ENCODE data around the gene CBFA2T3.

Gene CBFA2T3

DNA sequence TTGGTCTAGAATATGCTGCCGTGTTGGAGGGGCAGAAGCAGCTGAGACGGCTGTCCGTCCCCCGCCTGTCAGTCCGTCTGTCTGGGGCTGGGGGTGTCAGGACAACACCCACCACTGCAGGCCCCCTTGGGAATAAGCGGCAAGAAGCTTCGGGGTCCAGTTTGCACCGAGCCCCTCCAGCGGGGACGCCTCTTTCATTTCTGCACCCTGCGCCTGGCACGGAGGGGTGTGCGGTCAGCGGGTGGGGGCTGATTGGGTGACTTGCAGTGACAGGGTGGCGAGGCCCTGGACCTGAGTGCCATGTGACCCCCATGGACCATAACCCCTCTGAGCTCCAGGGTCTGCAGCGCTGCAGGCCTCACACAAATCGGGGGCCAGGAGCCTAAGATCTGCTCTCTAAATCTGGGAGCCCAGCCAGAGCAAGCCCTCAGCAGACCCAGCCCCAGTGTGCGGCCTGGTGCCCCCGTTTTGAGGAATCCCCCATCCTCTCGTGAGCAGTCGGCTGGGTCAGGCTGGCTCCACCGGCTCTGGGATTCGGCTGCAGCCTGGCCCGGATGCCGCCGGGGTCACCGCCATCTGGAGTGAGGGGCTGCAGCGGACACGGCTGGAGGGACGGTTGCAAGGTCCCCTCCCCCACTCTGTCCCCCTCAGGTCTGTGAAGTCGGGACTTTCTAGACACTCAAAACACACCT is 8.3 kb downstream of the CBFA2T3 start:
- H3K36me3 Mint-ChIP-seq (ENCODE audit: low read depth) = no peaks in the 10 kb centered on the region
- DNase-seq = no peak
- peaks cover 26% of the 10 kb centered on the region for H3K4me1 Mint-ChIP-seq
- peaks cover 14% of the 10 kb centered on the region for H3K27me3 Mint-ChIP-seq (ENCODE audit: low read depth, poor library complexity)
- H3K9me3 Mint-ChIP-seq = no peaks in the 10 kb centered on the region
- no peak overlapping the region for H3K27ac Mint-ChIP-seq
- H3K4me3 Mint-ChIP-seq = no peak overlapping the region
- TF ChIP-seq, protein P1, sequence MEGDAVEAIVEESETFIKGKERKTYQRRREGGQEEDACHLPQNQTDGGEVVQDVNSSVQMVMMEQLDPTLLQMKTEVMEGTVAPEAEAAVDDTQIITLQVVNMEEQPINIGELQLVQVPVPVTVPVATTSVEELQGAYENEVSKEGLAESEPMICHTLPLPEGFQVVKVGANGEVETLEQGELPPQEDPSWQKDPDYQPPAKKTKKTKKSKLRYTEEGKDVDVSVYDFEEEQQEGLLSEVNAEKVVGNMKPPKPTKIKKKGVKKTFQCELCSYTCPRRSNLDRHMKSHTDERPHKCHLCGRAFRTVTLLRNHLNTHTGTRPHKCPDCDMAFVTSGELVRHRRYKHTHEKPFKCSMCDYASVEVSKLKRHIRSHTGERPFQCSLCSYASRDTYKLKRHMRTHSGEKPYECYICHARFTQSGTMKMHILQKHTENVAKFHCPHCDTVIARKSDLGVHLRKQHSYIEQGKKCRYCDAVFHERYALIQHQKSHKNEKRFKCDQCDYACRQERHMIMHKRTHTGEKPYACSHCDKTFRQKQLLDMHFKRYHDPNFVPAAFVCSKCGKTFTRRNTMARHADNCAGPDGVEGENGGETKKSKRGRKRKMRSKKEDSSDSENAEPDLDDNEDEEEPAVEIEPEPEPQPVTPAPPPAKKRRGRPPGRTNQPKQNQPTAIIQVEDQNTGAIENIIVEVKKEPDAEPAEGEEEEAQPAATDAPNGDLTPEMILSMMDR (IDR thresholded peaks at IDR 0.05) = no peak

DNA sequence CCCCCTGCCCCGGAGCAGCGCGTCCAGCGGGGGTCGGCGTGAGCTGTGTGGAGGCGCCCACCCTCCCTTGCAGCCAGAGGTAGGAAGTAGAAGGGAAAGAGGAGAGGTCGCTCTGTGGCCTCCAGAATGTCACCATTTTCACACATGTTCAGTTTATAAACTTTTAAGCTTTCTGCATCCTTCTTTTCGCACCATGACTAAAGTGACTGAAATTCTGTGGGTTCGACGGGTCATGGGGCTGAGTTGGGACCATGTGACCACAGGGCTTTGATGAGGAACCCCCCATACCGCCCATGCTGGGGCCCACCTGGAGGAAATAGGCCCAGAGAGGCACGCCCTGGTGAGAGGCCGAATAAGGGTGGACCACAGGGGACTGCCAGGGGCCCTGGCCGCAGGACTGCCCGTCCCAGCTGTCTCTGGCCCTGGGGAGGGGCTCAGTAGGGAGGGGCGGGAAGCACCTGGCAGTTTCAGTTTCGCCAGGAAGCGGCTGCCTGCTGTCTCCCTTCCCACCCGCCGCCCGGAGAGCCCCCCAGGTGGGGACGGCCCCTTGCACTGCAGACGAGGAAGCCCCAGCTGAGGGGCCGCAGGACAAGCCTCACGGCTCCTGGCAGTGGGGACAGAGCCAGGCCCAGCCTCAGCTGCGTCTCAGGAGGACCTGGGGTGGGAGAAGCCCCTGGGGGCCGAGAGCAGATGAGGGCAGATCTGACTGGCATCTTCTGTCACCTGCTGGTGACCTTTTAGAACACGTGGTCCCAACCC is 9.0 kb downstream of the CBFA2T3 start:
- no peak overlapping the region for H3K27ac Mint-ChIP-seq
- H3K36me3 Mint-ChIP-seq (ENCODE audit: low read depth) = no peaks in the 10 kb centered on the region
- H3K9me3 Mint-ChIP-seq = no peaks in the 10 kb centered on the region
- H3K27me3 Mint-ChIP-seq (ENCODE audit: low read depth, poor library complexity) = peaks cover 21% of the 10 kb centered on the region
- H3K4me1 Mint-ChIP-seq = peaks cover 21% of the 10 kb centered on the region
- DNase-seq = no peak
- TF ChIP-seq, protein P1 (IDR thresholded peaks at IDR 0.05) = no peak
- H3K4me3 Mint-ChIP-seq = no peak overlapping the region

DNA sequence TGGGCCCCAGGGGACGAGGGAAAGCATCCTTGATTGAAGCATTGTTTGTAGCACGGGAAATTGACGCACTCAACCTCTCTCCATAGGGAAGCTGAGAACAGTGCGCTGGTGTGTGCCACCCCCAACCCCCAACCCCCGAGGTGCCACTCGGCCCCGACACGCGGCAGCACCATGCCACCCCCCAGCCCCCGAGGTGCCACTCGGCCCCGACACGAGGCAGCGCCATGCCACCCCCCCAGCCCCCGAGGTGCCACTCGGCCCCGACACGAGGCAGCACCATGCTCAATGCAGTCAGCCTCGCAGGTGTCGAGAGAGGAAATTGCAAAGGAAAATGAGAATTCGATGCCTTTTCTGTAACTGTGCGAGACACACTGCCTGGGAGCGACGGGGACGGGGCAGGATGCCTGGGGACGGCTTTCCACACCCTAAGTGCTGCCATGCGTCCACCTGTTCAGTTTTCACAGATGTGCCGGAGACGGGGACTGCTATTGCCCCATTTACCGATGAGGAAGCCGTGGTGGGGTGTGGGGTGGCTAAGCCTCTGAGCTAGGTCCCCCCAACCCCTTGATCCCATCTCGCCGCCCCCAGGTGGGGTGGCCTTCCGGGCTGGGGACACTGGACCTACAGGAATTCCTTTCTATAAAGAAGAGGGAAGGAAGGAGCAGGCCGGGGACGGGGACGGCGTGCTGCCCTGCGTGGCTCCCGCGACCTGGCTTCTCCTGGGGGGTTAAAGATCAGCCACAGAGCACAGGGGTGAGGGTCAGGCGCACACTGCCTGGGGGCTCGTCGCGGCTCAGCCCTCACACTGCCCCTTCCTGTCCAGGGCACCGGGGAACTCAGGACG is 9.8 kb downstream of the CBFA2T3 start:
- DNase-seq = no peak
- Mint-ChIP-seq H3K27ac (no peak overlapping the region), H3K36me3 (ENCODE audit: low read depth) (no peaks in the 10 kb centered on the region), H3K27me3 (ENCODE audit: low read depth, poor library complexity) (peaks cover 25% of the 10 kb centered on the region), H3K9me3 (peaks cover 2% of the 10 kb centered on the region), H3K4me1 (peaks cover 13% of the 10 kb centered on the region), H3K4me3 (no peak overlapping the region)
- TF ChIP-seq, protein P1 (IDR thresholded peaks at IDR 0.05) = no peak

DNA sequence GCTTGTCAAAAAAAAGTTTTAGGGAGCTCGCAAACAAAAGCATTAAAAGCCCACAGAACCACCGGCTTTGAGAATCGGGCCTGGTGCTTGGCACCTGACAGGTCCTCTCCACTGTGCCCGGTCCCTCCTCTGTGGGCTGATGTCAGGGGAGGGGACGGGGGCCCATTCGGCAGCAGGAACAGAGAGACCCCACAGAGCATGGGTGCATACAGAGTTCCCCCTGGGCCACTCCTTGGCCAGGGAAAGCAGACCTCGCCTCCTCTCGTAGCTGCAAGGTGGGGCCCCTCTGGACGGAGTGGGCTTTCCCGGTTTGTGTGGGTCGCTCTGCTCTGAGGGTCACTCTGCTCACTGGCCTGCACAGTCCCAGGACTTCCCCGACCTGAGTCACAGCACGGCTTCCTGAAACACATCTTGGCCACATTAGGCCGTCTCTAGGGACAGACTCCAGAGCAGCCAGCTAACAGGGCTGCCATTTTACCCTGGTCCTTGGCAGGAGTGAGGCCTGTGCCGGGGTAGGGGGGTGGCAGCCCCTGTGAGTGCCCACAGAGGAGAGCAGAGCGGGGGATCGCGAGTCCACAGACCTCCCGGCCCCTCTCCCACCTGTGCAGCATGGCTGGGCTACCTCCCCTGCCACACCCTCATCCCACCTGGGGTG is 11.1 kb downstream of the CBFA2T3 start:
- TF ChIP-seq, protein P1 (IDR thresholded peaks at IDR 0.05) = no peak
- H3K27me3 Mint-ChIP-seq (ENCODE audit: low read depth, poor library complexity) = peaks cover 36% of the 10 kb centered on the region
- peaks cover 7% of the 10 kb centered on the region for H3K9me3 Mint-ChIP-seq
- H3K4me1 Mint-ChIP-seq = peaks cover 6% of the 10 kb centered on the region
- DNase-seq = no peak
- H3K36me3 Mint-ChIP-seq (ENCODE audit: low read depth) = no peaks in the 10 kb centered on the region
- H3K27ac Mint-ChIP-seq = no peak overlapping the region
- no peak overlapping the region for H3K4me3 Mint-ChIP-seq

DNA sequence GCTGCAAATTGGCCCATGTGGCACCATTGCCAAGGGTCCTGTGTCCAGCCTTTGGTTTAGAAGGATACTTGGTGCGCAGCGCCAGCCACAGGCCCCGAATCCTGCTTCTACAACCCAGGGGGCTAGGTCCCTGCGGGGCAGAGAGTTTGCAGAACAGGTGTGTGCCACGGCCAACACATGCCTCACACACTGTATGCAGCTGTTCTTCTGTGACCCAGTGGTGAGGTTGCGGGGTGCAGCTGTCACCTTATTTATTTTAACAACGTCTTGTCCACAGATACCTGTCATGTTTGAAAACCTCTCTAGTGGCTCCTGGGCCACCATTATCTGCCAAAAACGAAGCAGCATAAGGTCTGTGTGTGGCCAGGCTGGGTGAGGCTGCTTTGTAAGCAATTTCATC is 11.6 kb downstream of the CBFA2T3 start:
- no peak for DNase-seq
- TF ChIP-seq, protein P1 (IDR thresholded peaks at IDR 0.05) = no peak
- H3K4me1 Mint-ChIP-seq = peaks cover under 1% of the 10 kb centered on the region
- no peak overlapping the region for H3K27ac Mint-ChIP-seq
- no peak overlapping the region for H3K4me3 Mint-ChIP-seq
- peaks cover 41% of the 10 kb centered on the region for H3K27me3 Mint-ChIP-seq (ENCODE audit: low read depth, poor library complexity)
- no peaks in the 10 kb centered on the region for H3K36me3 Mint-ChIP-seq (ENCODE audit: low read depth)
- H3K9me3 Mint-ChIP-seq = peaks cover 9% of the 10 kb centered on the region

Measured in nephron progenitor cell (in vitro differentiated cells).